ENCODE measurements around the gene GCK.

GCK gene

GRCh38 chr7:44189286-44189992, at the start of gene GCK:
GCK (minus strand) TSS chr7:44189439; CDS start chr7:44188953, 486 bp downstream.
- DNase-seq, result no peak

GRCh38 chr7:44238116-44238695, 49.0 kb upstream of the GCK start:
- DNase-seq, result no peak

- no peak for DNase-seq
These were observed 48.5 kb upstream of the GCK start for GRCh38 chr7:44237696-44238095.

GRCh38 chr7:44236333-44236728, 47.1 kb upstream of the GCK start:
- DNase-seq, result no peak

- no peak for DNase-seq
These were observed 46.5 kb upstream of the GCK start for GRCh38 chr7:44235582-44236332.

- DNase-seq, result no peak
These were observed 45.8 kb upstream of the GCK start for GRCh38 chr7:44235066-44235465.

GRCh38 chr7:44232901-44233715, 43.9 kb upstream of the GCK start:
- no peak for DNase-seq

GRCh38 chr7:44232396-44232795, 43.2 kb upstream of the GCK start:
- DNase-seq, result no peak

GRCh38 chr7:44231088-44231487, 41.8 kb upstream of the GCK start:
- no peak for DNase-seq

- no peak for DNase-seq
These were observed 41.0 kb upstream of the GCK start for GRCh38 chr7:44230286-44230685.

- DNase-seq, result no peak
These were observed 40.4 kb upstream of the GCK start for GRCh38 chr7:44229546-44230105.

- DNase-seq, result no peak
These were observed 39.5 kb upstream of the GCK start for GRCh38 chr7:44228571-44229350.

- no peak for DNase-seq
These were observed 38.7 kb upstream of the GCK start for GRCh38 chr7:44227911-44228310.

GRCh38 chr7:44226396-44226753, 37.1 kb upstream of the GCK start:
- DNase-seq, result no peak

GRCh38 chr7:44225566-44226395, 36.5 kb upstream of the GCK start:
- no peak for DNase-seq

- no peak for DNase-seq
These were observed 35.8 kb upstream of the GCK start for GRCh38 chr7:44224974-44225565.

- no peak for DNase-seq
These were observed 35.1 kb upstream of the GCK start for GRCh38 chr7:44224080-44224973.

GRCh38 chr7:44223362-44224079, 34.3 kb upstream of the GCK start:
- no peak for DNase-seq

- no peak for DNase-seq
These were observed 33.6 kb upstream of the GCK start for GRCh38 chr7:44222776-44223261.

All from stimulated activated CD4-positive, alpha-beta T cell treated with anti-CD3 and anti-CD28 coated beads, Interleukin-4, amount 100 ng/mL, for 24 hours (primary cell).